ENCODE data around the gene B4GALNT4. TPM values are rescaled to one million over a fixed set of nuclear protein-coding genes. Genes with fewer than 3 reads are reported as not detected.

B4GALNT4 gene
- 0.09 and 1.4 TPM in 2 replicates for total RNA-seq

GRCh38 chr11:369336-370018 lies at the start of gene B4GALNT4:
TSS of gene B4GALNT4 (plus strand) at chr11:369499. CDS start at chr11:369804, 305 bp downstream.

GRCh38 chr11:394034-394857 lies 24.9 kb downstream of the B4GALNT4 start, which contains the start of gene PKP3:
TSS of gene PKP3 (plus strand) at chr11:394209. CDS start at chr11:394293, 84 bp downstream.

Other genes starting within 250 kb of the B4GALNT4 start
- gene SCGB1C1, start 176.4 kb upstream of the B4GALNT4 start, total RNA-seq: not detected in 2 replicates
- 11.1 and 15.3 TPM in 2 replicates for gene BET1L, start 162.1 kb upstream of the B4GALNT4 start, total RNA-seq
- gene RIC8A, start 161.8 kb upstream of the B4GALNT4 start, total RNA-seq: 102 and 143 TPM in 2 replicates
- 9.2 TPM in 2 replicates for gene SIRT3, start 133.2 kb upstream of the B4GALNT4 start, total RNA-seq
- gene PSMD13, start 132.5 kb upstream of the B4GALNT4 start, total RNA-seq: 163 and 176 TPM in 2 replicates
- gene NLRP6, start 91.1 kb upstream of the B4GALNT4 start, total RNA-seq: not detected in 2 replicates
- 10.0 and 10.5 TPM in 2 replicates for gene PGGHG, start 80.4 kb upstream of the B4GALNT4 start, total RNA-seq
- not detected in 2 replicates for gene IFITM5, start 70.0 kb upstream of the B4GALNT4 start, total RNA-seq
- gene IFITM2, start 61.7 kb upstream of the B4GALNT4 start, total RNA-seq: 29.4 and 39.2 TPM in 2 replicates
- 0.09 and 0.65 TPM in 2 replicates for gene IFITM1, start 55.5 kb upstream of the B4GALNT4 start, total RNA-seq
- 33.5 and 44.5 TPM in 2 replicates for gene IFITM3, start 48.6 kb upstream of the B4GALNT4 start, total RNA-seq
- 0.11 and 0.26 TPM in 2 replicates for gene PKP3, start 24.7 kb downstream of the B4GALNT4 start, total RNA-seq
- gene SIGIRR, start 45.5 kb downstream of the B4GALNT4 start, total RNA-seq: 32.7 and 35.2 TPM in 2 replicates
- 0.69 and 0.76 TPM in 2 replicates for gene ANO9, start 72.5 kb downstream of the B4GALNT4 start, total RNA-seq
- 31.1 TPM in 2 replicates for gene PTDSS2, start 80.8 kb downstream of the B4GALNT4 start, total RNA-seq
- gene RNH1, start 137.7 kb downstream of the B4GALNT4 start, total RNA-seq: 187 and 237 TPM in 2 replicates
- gene HRAS, start 166.1 kb downstream of the B4GALNT4 start, total RNA-seq: 34.2 and 39.2 TPM in 2 replicates
- 0.34 and 0.43 TPM in 2 replicates for gene LRRC56, start 168.0 kb downstream of the B4GALNT4 start, total RNA-seq
- gene LMNTD2, start 191.2 kb downstream of the B4GALNT4 start, total RNA-seq: 1.5 and 1.7 TPM in 2 replicates
- 9.2 and 19.1 TPM in 2 replicates for gene RASSF7, start 191.5 kb downstream of the B4GALNT4 start, total RNA-seq
- gene PHRF1, start 207.0 kb downstream of the B4GALNT4 start, total RNA-seq: 17.6 and 19.3 TPM in 2 replicates
- 7.4 and 11.4 TPM in 2 replicates for gene IRF7, start 246.5 kb downstream of the B4GALNT4 start, total RNA-seq